ENCODE data around the gene DCTD.
"Not testable (repeated sequence)": the region's sequence is repeated elsewhere in the genome, so short reads cannot be mapped to it uniquely, and the experiment has no call there.

The DCTD gene

GRCh38 chr4:182906786-182907185 lies 10.4 kb downstream of the DCTD start:
- TF ChIP-seq CTCF (IDR thresholded peaks at IDR 0.05; ENCODE audit: low read depth, low read length, missing control alignments): no peak
- no peak for DNase-seq (ENCODE audit: low read depth)
- in situ Hi-C loops (cut with HindIII; ENCODE audit: low sequenced_read_pairs): no loop called here
- H3K4me3 ChIP-seq (ENCODE audit: low read depth, low read length): no peak overlapping the region

- no peak for DNase-seq (ENCODE audit: low read depth)
- in situ Hi-C loops (cut with HindIII; ENCODE audit: low sequenced_read_pairs): no loop called here
- no peak for TF ChIP-seq CTCF (IDR thresholded peaks at IDR 0.05; ENCODE audit: low read depth, low read length, missing control alignments)
- H3K4me3 ChIP-seq (ENCODE audit: low read depth, low read length): no peak overlapping the region
Measured at GRCh38 chr4:182905038-182905437, 12.1 kb downstream of the DCTD start.

GRCh38 chr4:182904211-182904761 lies 12.9 kb downstream of the DCTD start:
- H3K4me3 ChIP-seq (ENCODE audit: low read depth, low read length): no peak overlapping the region
- in situ Hi-C loops (cut with HindIII; ENCODE audit: low sequenced_read_pairs): no loop called here
- no peak for TF ChIP-seq CTCF (IDR thresholded peaks at IDR 0.05; ENCODE audit: low read depth, low read length, missing control alignments)
- DNase-seq (ENCODE audit: low read depth): no peak

GRCh38 chr4:182903013-182903412 lies 14.2 kb downstream of the DCTD start:
- DNase-seq (ENCODE audit: low read depth): no peak
- no peak for TF ChIP-seq CTCF (IDR thresholded peaks at IDR 0.05; ENCODE audit: low read depth, low read length, missing control alignments)
- in situ Hi-C loops (cut with HindIII; ENCODE audit: low sequenced_read_pairs): no loop called here

GRCh38 chr4:182901337-182901736 lies 15.8 kb downstream of the DCTD start:
- no peak overlapping the region for H3K4me3 ChIP-seq (ENCODE audit: low read depth, low read length)
- DNase-seq (ENCODE audit: low read depth): no peak
- TF ChIP-seq CTCF (IDR thresholded peaks at IDR 0.05; ENCODE audit: low read depth, low read length, missing control alignments): no peak
- in situ Hi-C loops (cut with HindIII; ENCODE audit: low sequenced_read_pairs): no loop called here

More at GRCh38 chr4:182903013-182903412, 14.2 kb downstream of the DCTD start:
- no peak overlapping the region for H3K4me3 ChIP-seq (ENCODE audit: low read depth, low read length)

GRCh38 chr4:182900021-182900420 lies 17.2 kb downstream of the DCTD start:
- H3K4me3 ChIP-seq (ENCODE audit: low read depth, low read length); DNase-seq (ENCODE audit: low read depth); in situ Hi-C loops (cut with HindIII; ENCODE audit: low sequenced_read_pairs): not testable (repeated sequence)

- no peak for DNase-seq (ENCODE audit: low read depth)
- in situ Hi-C loops (cut with HindIII; ENCODE audit: low sequenced_read_pairs): no loop called here
- no peak overlapping the region for H3K4me3 ChIP-seq (ENCODE audit: low read depth, low read length)
- no peak for TF ChIP-seq CTCF (IDR thresholded peaks at IDR 0.05; ENCODE audit: low read depth, low read length, missing control alignments)
Measured at GRCh38 chr4:182898479-182898799, 18.7 kb downstream of the DCTD start.

Measured in astrocyte of the cerebellum (primary cell).